Embryonic facial prominence (tissue), 1 donor: Measurements from ENCODE around the gene EMB.
"Not testable (repeated sequence)": the region's sequence is repeated elsewhere in the genome, so short reads cannot be mapped to it uniquely, and the experiment has no call there.

ENCODE experiments used
- DNase-seq: peaks from one replicate; pipeline ENCODE4 v3.0.0-alpha.2; 2016; ENCODE audit errors: extremely low spot score

EMB gene

GRCh38 chr5:50440651-50441492 is at the start of gene EMB:
Gene EMB, minus strand, starts transcription at chr5:50441288. Its CDS starts 137 bp downstream, at chr5:50441151.
- DNase-seq = no peak

DNA sequence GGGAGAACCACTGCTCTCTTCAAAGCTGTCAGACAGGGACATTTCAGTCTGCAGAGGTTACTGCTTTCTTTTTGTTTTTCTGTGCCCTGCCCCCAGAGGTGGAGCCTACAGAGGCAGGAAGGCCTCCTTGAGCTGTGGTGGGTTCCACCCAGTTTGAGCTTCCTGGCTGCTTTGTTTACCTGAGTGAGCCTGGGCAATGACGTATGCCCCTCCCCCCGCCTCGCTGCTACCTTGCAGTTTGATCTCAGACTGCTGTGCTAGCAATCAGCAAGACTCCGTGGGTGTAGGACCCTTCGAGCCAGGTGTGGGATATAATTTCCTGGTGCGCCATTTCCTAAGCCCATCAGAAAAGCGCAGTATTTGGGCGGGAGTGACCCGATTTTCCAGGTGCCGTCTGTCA is 48.4 kb upstream of the EMB start:
- DNase-seq = not testable (repeated sequence)

DNA sequence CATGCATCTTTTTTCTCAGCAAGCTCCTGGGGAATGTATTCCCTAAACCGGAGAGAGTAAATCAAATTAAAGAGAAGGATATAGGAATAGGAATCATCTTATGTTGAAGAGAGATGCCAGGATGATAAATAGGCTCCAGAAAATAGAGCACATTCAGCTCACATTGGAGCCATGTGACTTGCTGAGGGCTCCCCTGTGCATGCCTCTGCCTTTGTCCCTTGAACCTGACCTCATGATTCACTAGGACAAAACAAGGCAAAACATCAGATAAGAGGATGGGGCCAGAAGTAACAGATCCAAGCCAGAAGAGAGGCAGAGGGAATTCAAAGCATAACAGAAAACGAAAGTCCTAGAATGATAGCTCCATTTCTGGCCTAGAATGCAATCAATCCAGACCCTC is 37.7 kb upstream of the EMB start:
- DNase-seq = not testable (repeated sequence)

DNA sequence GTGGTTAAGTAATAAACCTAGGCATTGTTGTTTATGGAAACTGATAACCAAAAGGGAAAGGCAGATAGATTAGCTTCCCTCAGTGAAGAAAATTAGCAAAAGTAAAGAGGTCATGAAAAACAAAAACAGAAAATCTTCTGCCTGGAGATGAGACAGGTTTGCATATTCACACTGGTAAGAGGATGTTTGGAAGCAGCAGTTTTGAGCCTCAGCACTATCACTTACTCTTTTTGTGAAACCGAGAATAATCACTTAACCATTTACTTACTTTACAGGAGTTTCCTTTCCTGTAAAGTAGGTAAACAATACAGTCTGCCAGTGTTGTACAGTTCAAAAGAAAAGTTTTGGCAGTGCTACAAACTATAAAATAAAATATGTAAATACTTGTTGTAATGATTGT is 35.5 kb upstream of the EMB start:
- DNase-seq = no peak

GRCh38 chr5:50465015-50465414 is 23.9 kb upstream of the EMB start:
- not testable (repeated sequence) for DNase-seq

DNA sequence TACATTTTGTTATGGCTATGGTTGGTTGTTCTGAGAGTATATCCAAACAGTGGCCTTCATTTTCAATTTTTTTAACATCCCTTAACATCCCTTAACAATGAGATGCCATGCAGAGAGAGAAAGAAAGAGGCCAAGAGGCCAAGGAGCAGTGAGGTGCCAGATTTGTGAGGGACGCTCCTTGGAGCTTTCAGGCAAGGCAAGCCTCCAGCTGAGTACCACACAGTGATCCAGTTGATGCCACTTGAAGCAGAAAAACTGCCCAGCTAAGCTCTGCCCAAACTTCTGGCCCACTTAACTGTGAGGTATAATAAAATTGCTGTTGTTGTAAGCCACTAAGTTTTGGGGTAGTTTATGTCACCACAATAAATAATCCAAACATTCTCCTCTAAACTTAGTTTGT is 22.6 kb upstream of the EMB start:
- no peak for DNase-seq

GRCh38 chr5:50463047-50463446 is 22.0 kb upstream of the EMB start:
- no peak for DNase-seq

DNA sequence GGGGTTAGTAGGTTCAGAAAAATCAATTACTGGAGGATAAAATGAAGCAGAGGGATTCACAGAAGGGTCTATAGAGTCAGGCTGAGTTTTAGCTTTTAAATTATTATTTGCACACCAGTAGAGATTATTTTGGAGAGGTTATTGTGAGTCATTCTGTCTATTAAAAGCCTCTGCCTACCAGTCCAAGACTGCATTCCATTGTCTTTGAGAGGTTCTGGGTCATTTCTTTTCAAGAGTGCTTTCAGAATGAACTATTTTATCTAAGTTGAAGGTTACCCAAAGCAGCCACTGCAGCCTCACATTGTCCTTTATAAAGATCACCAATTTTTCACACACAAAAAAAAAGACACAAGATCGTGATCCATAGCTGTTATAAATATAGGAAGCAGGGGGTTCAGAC is 21.5 kb upstream of the EMB start:
- not testable (repeated sequence) for DNase-seq

- DNase-seq = not testable (repeated sequence)
Measured at GRCh38 chr5:50458372-50458771, 17.3 kb upstream of the EMB start.

DNA sequence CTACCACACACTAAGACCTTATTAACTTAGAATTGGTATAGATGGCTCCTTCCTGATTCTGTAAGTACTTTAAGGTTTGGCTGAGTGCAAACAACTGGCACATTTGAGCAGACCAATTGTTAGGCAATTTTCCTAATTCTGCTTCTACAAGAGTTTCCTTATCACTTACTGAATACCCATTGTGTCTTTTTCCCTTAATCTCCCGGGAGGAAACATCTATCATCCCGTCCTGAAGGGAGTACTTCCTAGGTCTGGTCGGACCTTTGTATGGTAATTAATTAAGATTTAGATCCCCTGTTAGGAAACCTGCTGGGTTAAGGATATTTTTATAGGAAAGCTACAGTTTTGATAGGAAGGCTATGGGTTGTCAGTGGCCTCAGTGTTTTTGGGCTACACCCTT is 8.2 kb upstream of the EMB start:
- DNase-seq = not testable (repeated sequence)

DNA sequence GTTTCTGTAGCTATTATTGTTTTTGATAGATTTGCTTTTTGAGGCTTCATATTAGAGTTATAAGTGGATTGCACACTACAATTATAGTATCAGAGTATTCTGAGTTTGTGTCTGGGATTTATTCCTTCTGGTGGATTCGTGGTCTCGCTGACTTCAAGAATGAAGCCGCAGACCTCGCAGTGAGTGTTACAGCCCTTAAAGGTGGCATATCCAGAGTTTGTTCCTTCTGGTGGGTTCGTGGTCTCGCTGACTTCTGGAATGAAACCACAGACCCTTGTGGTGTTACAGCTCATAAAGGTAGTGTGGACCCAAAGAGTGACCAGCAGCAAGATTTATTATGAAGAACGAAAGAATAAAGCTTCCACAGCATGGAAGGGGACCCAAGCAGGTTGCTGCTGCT is 6.9 kb upstream of the EMB start:
- no peak for DNase-seq

DNA sequence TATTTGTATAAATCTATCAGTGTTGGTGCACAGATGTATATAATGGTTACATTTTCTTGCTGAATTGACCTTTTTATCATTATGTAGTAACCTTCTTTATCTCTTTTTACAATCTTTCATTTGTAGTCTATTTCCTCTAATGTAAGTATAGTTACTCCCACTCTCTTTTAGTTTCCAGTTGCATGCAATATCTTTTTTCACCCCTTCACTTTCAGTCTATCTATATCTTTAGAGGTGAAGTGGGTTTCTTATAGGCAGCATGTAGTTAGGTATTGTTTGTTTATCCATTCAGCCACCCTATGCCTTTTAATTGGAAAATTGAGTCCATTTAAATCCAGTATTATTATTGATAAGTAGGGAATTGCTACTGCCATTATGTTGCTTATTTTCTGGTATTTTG is 6.1 kb upstream of the EMB start:
- no peak for DNase-seq

DNA sequence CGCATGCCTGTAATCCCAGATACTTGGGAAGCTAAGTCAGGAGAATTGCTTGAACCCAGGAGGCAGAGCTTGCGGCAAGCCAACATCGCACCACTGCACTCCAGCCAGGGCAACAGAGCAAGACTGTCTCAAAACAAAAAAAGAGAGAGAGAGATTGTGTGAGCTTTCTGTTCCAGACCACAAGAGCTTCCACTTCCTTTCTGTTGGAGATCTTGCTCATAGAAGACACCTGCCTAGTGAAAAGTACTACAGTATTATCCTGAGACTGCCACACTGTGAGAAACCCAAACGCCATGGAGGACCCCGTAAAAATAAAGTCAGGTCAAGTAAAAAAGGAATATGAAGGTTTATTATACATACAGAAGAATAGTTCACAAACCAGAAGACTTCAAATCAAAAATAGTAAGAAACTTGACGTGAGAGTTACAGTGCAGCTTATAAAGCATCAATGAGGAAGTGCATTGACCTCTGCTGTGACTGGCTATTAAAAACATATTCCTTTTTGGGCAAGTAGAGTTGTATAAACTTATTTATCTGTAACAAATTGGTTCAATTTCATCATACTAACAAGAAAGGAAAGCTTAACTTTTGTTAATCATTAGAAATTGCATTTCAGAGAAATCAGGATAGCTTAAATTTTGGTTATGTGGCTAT is 4.3 kb upstream of the EMB start:
- no peak for DNase-seq

GRCh38 chr5:50442559-50443539 is 1.8 kb upstream of the EMB start:
- not testable (repeated sequence) for DNase-seq

GRCh38 chr5:50441493-50441955 is 436 bp upstream of the EMB start:
- no peak for DNase-seq

- no peak for DNase-seq
Measured at GRCh38 chr5:50439221-50439620, 1.9 kb downstream of the EMB start.

- DNase-seq = not testable (repeated sequence)
Measured at GRCh38 chr5:50438060-50438459, 3.0 kb downstream of the EMB start.

- no peak for DNase-seq
Measured at GRCh38 chr5:50435168-50435567, 5.9 kb downstream of the EMB start.

DNA sequence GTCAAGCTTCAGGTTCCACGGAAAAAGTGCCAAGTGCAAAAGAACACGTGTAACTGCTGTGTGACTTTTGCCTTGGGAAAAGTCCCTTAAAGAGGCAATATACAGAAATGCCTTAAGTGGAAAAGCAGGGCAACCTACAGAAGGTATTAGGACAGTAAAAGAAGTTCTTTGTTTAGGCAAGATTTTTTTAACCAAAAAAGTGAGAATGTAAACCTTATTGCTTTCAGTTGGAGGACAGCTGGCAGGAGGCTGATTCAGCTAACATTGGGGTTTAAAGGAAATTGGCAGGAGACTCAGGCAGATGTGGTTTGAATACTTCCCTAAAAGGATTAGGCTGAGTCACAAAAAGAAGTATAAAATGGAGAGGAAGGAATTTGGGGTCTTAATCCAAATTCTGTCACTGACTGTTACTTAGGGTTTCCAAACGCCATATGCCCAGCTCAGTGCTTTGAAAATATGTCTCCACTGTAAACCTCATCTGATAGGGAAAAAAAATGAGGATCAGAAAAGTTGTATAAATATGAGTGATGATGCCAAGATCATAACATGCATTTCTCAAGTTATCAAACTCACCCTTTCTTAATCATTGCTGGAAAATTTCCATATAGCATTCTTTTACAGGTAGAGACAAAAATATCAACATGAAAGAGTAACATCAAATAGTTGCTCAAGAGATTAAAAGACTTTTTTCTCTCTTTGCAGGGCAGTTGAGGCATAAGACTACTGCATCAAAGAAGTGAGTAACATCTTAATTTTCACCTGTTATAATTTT is 9.8 kb downstream of the EMB start:
- not testable (repeated sequence) for DNase-seq

GRCh38 chr5:50423100-50423799 is 17.8 kb downstream of the EMB start:
- DNase-seq = not testable (repeated sequence)
